CD4-positive, alpha-beta T cell treated with Interleukin-17A for 1 hour (primary cell): ENCODE results near the gene TNFRSF18.

Source experiments
- DNase-seq: peaks from one replicate; pipeline ENCODE4 v3.0.0-alpha.2; 2020

The TNFRSF18 gene

DNA sequence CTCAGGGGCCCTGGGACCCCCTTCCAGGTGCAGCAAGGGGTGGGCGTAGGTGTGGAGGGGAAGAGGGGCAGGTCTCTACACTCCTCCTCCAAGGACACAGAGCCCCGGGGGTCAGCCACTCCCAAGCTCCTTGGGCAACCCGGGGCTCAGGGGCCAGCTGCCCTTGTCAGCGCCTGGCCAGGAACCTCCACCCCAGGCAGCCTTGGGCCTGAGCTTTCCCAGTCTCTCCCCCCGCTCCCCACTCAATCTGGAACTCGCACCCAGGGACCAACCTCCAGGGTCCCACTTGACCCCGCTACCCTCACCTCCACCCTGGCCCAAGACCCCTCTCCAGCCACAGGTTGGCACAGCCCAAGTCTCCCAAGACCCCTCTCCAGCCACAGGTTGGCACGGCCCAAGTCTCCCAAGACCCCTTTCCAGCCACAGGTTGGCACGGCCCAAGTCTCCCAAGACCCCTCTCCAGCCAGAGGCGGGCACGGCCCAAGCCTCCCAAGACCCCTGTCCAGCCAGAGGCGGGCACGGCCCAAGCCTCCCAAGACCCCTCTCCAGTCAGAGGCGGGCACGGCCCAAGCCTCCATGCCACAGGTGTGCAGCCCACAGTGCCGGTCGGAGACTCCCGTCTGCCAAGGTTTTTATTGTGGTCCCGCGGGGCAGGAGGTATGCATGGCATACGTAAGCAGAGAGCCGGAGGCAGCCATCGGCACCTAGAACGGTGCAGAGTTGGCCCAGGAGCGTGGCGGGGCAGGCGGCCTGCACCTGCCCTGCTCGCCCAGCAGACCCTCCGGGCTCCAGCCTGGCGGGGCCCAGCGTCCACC lies 4.5 kb upstream of the TNFRSF18 start:
- no peak for DNase-seq

- peak; percentile 67 for DNase-seq
Observed at GRCh38 chr1:1208713-1209433, 2.5 kb upstream of the TNFRSF18 start.

DNA sequence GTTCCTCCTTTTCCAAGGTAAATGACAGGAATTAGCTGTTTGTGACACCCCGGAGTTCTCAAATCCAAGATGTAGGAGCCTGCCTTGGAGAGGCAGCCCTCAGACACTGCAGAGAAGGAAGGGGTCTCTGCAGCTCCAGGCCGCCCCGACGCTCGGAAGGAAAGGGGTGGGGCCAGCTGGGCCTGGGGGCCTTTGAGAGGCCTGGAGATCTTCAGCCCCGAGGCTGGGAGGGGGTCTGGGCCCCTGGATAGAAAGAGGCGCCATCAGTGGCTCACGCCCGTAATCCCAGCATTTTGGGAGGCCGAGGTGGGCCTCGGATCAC lies 1.1 kb upstream of the TNFRSF18 start:
- no peak for DNase-seq

GRCh38 chr1:1206966-1207531 lies 657 bp upstream of the TNFRSF18 start:
- DNase-seq, result no peak

- DNase-seq, result no peak
Observed at GRCh38 chr1:1205769-1206375, 520 bp downstream of the TNFRSF18 start.

- DNase-seq, result no peak
Observed at GRCh38 chr1:1204998-1205768, 1.2 kb downstream of the TNFRSF18 start.

GRCh38 chr1:1204425-1204920 lies 1.9 kb downstream of the TNFRSF18 start:
- no peak for DNase-seq

DNA sequence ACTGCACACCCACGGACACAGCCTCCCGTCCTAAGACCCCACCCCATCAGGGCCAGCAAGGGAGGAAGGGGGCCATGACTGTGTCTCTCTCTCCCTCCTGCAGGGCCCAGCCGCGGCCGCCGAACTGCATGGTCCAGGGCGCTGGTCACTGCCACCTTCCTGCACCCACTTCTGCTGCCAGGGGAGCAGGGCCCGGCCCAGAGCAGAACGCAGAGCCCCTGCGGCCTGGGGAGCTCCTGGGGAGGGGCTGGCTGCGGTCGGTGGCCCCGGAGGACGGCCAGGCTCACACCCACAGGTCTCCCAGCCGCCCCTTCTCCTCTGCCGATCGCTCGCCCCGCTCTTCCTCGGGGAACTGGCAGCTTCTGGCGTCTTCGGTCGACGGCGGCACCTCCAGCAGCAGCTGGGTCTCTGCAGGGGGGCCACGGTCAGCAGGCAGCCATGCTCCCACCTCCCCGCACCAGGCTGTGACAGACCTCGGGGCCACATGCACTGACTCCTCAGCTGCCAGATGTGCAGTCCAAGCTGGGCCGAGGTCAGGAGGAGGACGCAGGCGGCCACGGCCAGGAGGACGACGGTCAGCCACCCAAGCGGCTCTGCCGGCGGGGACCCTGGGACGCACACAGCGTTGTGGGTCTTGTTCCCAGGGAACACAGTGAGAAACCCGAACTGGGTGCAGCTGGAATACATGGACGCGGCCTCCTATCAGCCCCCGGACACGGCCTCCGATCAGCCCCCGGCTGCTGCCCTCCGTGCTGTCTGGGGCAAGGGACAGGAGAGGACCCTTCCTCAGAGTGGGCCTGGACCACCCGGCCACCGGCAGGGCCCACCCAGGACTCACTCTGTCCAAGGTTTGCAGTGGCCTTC lies 2.6 kb downstream of the TNFRSF18 start:
- DNase-seq, result no peak

GRCh38 chr1:1202831-1203560 lies 3.4 kb downstream of the TNFRSF18 start:
- DNase-seq, result no peak

DNA sequence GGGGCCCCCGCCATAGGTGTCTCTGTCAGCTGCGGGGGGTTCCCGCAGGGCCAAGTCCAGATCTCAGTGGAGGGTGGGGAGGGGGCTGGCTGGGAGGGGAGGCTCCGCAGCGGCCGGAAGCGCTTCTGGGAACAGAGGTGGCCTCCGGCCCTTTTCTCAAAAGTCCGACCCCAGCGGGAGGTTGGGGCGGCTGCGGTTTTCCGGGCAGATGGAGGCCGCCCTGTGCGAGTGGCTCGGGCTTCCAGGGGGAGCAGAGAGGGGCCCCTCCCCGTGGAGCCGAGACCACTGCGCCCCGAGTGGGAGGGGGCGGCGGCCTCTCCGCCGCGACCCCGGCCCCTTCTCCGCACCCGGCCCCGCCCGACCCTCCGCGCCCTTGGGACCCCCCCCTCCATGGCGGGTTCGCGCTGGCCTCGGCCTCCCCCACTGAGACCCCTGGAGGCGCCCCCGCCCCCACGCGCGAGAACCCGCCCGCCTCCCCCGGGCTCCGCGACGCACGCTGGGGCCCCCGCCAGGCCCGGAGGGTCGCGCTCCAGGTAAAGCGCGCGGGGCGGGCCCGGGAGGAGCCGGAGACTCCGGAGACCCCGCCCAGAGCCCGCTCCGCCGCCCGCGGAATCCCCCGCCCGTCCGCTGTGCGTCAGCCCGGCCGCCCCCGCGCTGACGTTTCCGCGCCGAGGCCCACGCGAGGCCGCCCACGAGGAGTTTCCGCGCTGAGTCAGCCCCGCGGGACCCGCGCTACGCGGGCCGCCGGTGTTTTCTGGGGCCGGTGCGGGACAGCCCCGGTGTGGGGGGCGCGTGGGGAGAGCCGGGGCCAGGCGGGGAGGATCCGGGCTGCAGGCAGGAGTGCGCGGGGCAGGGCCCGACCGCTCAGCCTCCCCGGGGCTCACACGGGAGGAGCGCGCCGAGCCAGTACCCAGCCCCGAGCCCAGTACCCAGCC lies 5.2 kb downstream of the TNFRSF18 start:
- peak; percentile 91 for DNase-seq

DNA sequence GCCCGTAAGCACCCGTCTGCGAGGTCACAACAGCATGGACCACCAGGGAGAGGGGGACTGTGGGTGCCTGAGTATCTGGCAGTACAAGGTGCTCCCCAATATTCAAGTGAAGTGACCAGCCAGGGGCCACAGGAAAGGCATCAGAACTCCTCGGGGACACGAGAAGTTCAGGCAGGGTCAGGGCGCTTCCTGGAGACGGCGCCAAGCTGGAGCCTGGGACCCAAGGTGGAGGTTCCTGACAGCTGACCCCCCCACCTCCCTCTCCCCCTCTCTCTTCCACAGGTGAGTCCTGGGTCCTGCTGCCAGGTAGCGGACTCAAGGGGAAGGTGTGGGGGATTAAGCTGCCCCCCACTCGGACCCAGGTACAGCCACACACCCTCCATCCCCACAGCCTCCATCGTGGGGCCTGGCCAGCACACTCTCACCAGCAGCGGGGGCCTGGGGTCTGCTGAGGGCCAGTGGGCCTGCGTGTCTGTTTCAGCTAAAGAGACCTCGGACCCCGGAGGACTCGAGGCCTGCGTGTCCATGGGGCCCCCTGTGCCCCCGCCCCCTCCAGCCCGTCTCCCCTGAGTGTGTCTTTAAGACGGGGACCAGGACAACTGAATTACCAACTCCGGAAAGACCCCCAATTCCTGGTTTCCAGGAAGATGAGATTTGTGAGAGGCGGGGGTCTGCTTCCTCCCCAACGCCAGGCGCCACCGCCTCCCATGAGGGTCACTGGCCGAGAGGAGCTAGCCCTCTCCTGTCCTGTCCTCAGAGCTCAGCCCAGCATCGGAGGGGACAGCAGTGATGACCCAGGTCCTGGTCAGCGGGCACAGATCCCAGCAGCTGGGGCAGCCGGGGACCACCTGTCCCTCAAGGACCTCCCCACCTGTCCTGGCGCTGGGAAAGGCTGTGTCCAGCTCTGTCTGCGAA lies 6.2 kb downstream of the TNFRSF18 start:
- DNase-seq, result no peak

- DNase-seq, result no peak
Observed at GRCh38 chr1:1199141-1199960, 7.0 kb downstream of the TNFRSF18 start.

DNA sequence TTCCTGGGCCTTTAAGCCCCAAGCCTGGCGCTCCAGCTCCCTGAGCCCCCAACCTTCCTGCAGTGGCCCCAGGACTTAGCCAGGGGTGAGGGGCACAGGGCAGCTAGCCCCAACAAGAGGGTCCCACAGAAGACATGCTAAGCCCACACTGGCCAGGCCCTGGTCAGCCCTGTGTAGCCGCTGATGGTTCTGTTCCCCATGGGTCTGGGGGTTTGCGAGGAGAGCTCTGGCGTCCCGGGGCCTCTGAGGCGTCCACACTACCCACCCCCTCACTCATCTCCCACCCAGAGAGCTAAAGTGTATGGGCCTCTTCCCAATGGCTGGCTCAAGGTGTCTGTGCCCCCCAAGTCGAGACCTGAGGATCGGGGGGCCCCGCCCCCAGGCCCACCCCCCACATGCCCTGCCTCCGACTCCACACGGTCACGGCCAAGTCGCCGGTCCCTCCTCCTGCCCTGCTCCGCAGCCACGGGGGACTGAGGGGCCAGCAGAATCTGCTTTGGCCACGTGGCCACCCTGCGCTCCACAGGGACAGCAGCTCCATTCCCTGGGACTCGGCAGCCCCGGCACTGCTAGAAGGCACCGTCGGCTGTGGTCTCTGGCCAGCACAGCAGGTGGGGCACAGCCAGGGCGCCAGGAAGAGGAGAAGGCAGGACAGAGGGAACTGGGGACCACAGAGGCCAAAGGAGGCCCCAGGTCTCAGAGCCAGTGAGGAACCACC lies 7.8 kb downstream of the TNFRSF18 start:
- no peak for DNase-seq

GRCh38 chr1:1197551-1198422 lies 8.6 kb downstream of the TNFRSF18 start:
- no peak for DNase-seq

DNA sequence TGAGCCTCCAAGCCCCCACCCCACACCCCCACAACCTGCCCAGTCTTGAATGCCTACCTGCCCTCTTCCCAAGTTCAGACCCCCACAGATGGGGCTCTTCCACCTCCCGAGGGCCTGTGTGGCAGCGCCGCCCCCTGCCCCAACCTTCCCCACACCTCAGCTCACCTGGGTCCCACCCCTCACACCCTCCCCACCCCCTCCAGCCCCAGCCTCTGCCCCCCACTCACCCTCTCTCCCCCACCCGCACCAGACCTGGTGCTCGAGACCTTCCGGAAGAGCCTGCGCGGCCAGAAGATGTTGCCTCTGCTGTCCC lies 9.2 kb downstream of the TNFRSF18 start:
- no peak for DNase-seq
